Right atrium auricular region (tissue), 2 donors: ENCODE results near the gene CASTOR1. TPM values are rescaled to one million over a fixed set of nuclear protein-coding genes. Genes with fewer than 3 reads are reported as not detected.

Source experiments
- DNase-seq: peaks from one replicate; pipeline ENCODE4 v3.0.0-alpha.2; 2019; ENCODE audit warnings: low spot score
- H3K27ac ChIP-seq, 2 donors: fragments of 200-600 bp; sonication (generic); 1 replicate in 1 of 2; 2 replicates in 1 of 2; pipeline ENCODE4 v1.5.1; 2016 to 2019
- H3K27me3 ChIP-seq, 2 donors: fragments of 200-600 bp; sonication (generic); one replicate each; pipeline versions ENCODE4 v1.5.1 to v1.6.0; 2017 to 2019
- H3K36me3 ChIP-seq: fragments of 200-600 bp; sonication (generic); one replicate; pipeline ENCODE4 v1.5.1; 2016
- H3K4me1 ChIP-seq, 2 donors: fragments of 200-600 bp; sonication (generic); one replicate each; pipeline versions ENCODE4 v1.5.1 to v1.6.0; 2017 to 2019
- H3K4me3 ChIP-seq, 2 donors: fragments of 200-600 bp; sonication (generic); 1 replicate in 1 of 2; 2 replicates in 1 of 2; pipeline ENCODE4 v1.5.1; 2017 to 2019; ENCODE audit warnings: mild to moderate bottlenecking in 1 of 2, moderate library complexity in 1 of 2
- H3K9me3 ChIP-seq, 2 donors: fragments of 200-600 bp; sonication (generic); one replicate each; pipeline ENCODE4 v1.5.1; 2019
- CTCF ChIP-seq, 2 donors: fragments of 200-600 bp; sonication (generic); IDR thresholded peaks; one replicate each; pipeline ENCODE4 v1.5.1; 2019; ENCODE audit warnings: antibody characterized with exemption in 2 of 2
- total RNA-seq, 2 donors: library from RNA; depleted of rRNA; stranded (reverse); fragments of >200 nt; gene quantifications; one replicate each; pipeline ENCODE4 v1.1.0, GENCODE V29; 2016

Gene CASTOR1
- total RNA-seq, 2 donors from 2014 or later, result 8.1 to 12.5 TPM

GRCh38 chr22:30307041-30307574 lies 17.8 kb upstream of the CASTOR1 start:
- TF ChIP-seq CTCF (IDR thresholded peaks at IDR 0.05), result no peak
- Histone ChIP-seq H3K27ac (peak overlapping the region; percentile 75 to 79), H3K4me3 (no peak overlapping the region), H3K27me3 (no peaks in the 10 kb centered on the region), H3K4me1 (peaks cover 2 to 100% of the 10 kb centered on the region in 2 donors), H3K9me3 (no peaks in the 10 kb centered on the region), H3K36me3 (peaks cover 10% of the 10 kb centered on the region)
- DNase-seq, result no peak

DNA sequence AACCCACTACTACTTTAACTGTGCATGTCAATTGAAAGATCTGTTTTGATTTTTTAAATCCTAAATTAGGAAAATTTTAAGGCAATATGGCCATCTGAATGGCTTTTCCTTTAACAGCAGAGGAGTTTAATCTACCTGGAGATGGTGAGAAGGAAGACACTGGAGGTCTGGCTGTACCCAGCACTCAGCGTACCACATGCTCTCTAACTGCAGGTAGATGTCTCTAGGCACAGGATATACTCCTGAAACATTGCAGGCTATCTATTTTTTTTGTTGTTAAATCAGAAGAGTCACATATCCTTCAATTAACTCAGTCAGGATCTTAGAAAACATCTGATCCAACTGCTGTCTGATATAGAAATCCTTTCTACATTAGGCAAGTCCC lies 17.3 kb upstream of the CASTOR1 start:
- no peaks in the 10 kb centered on the region for H3K27me3 ChIP-seq
- peaks cover 2 to 100% of the 10 kb centered on the region in 2 donors for H3K4me1 ChIP-seq
- H3K9me3 ChIP-seq, result no peaks in the 10 kb centered on the region
- no peak for DNase-seq
- H3K4me3 ChIP-seq, result no peak overlapping the region
- H3K27ac ChIP-seq, result peak overlapping the region; percentile 75 to 79
- TF ChIP-seq CTCF (IDR thresholded peaks at IDR 0.05), result no peak
- H3K36me3 ChIP-seq, result peaks cover 10% of the 10 kb centered on the region

- Histone ChIP-seq H3K36me3 (peaks cover 11% of the 10 kb centered on the region), H3K4me1 (peaks cover 2 to 100% of the 10 kb centered on the region in 2 donors), H3K27ac (peak overlapping the region; percentile 75 to 79), H3K27me3 (no peaks in the 10 kb centered on the region), H3K4me3 (no peak overlapping the region), H3K9me3 (no peaks in the 10 kb centered on the region)
- TF ChIP-seq CTCF (IDR thresholded peaks at IDR 0.05), result no peak
- DNase-seq, result no peak
Measured at GRCh38 chr22:30305906-30306626, 16.8 kb upstream of the CASTOR1 start.

- Histone ChIP-seq H3K27ac (peak overlapping the region; percentile 75 to 79), H3K4me1 (peaks cover 0 to 100% of the 10 kb centered on the region in 2 donors), H3K9me3 (no peaks in the 10 kb centered on the region), H3K36me3 (peaks cover 17% of the 10 kb centered on the region), H3K4me3 (no peak overlapping the region), H3K27me3 (no peaks in the 10 kb centered on the region)
- DNase-seq, result peak; percentile 89
- no peak for TF ChIP-seq CTCF (IDR thresholded peaks at IDR 0.05)
Measured at GRCh38 chr22:30305519-30305905, 16.2 kb upstream of the CASTOR1 start.

GRCh38 chr22:30304495-30305244 lies 15.4 kb upstream of the CASTOR1 start:
- no peak for TF ChIP-seq CTCF (IDR thresholded peaks at IDR 0.05)

More at GRCh38 chr22:30304495-30305244, 15.4 kb upstream of the CASTOR1 start:
- no peak for DNase-seq
- H3K27ac ChIP-seq, result peak overlapping the region; percentile 75 to 79
- no peaks in the 10 kb centered on the region for H3K27me3 ChIP-seq
- H3K4me1 ChIP-seq, result peaks cover 0 to 93% of the 10 kb centered on the region in 2 donors
- H3K9me3 ChIP-seq, result no peaks in the 10 kb centered on the region
- no peak overlapping the region for H3K4me3 ChIP-seq
- H3K36me3 ChIP-seq, result peaks cover 17% of the 10 kb centered on the region
